ENCODE results near the gene WDR48.

DNA sequence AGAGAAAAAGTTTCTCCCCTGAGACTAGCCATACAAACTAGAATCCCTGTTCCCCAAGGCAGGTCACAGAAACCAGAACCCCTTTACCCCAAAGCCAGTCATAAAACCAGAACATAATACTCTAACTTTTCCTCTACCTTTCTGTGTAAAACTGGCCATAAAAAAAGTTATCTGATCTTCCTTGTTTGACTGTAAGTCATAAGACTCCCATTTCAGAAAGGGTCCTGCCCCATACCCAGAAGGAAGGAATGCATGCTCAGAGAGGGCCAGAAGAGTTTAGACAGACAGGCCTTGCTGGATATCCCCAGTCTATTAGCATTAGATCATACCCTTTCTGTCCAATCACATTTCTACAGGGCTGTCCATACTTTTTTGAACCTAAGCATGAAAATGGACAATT lies 27.3 kb upstream of the WDR48 start:
- no peak for TF ChIP-seq POLR2A (IDR thresholded peaks at IDR 0.05)
- TF ChIP-seq, protein P1, sequence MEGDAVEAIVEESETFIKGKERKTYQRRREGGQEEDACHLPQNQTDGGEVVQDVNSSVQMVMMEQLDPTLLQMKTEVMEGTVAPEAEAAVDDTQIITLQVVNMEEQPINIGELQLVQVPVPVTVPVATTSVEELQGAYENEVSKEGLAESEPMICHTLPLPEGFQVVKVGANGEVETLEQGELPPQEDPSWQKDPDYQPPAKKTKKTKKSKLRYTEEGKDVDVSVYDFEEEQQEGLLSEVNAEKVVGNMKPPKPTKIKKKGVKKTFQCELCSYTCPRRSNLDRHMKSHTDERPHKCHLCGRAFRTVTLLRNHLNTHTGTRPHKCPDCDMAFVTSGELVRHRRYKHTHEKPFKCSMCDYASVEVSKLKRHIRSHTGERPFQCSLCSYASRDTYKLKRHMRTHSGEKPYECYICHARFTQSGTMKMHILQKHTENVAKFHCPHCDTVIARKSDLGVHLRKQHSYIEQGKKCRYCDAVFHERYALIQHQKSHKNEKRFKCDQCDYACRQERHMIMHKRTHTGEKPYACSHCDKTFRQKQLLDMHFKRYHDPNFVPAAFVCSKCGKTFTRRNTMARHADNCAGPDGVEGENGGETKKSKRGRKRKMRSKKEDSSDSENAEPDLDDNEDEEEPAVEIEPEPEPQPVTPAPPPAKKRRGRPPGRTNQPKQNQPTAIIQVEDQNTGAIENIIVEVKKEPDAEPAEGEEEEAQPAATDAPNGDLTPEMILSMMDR (IDR thresholded peaks at IDR 0.05): no peak

Measured in thyroid gland (tissue), 4 donors.